ENCODE results near the gene GPR15LG. TPM values are rescaled to one million over a fixed set of nuclear protein-coding genes. Genes with fewer than 3 reads are reported as not detected.

Gene GPR15LG
- total RNA-seq, 4 donors from 2014 or later, result 10.3 to 25.8 (median 19.7) TPM

- no peak for TF ChIP-seq CTCF (IDR thresholded peaks at IDR 0.05)
- no peak overlapping the region for H3K4me3 ChIP-seq (ENCODE audit: low read depth, poor library complexity, severe bottlenecking)
- no peak for DNase-seq (ENCODE audit: low spot score in 2 of 2)
- intact Hi-C loops (cut with DNase I; ENCODE audit: low total_unique reads), result no loop called here
- 75 to 82% methylated on average over 4 of the region's 4 CpGs for WGBS, 2 donors
Observed at GRCh38 chr10:84217746-84218145, 44.1 kb downstream of the GPR15LG start.

- intact Hi-C loops (cut with DNase I; ENCODE audit: low total_unique reads), result no loop called here
- H3K4me3 ChIP-seq (ENCODE audit: low read depth, poor library complexity, severe bottlenecking), result no peak overlapping the region
- no peak for TF ChIP-seq POLR2A (IDR thresholded peaks at IDR 0.05)
- no peak for TF ChIP-seq CTCF (IDR thresholded peaks at IDR 0.05)
- WGBS, 2 donors, result 86 to 94% methylated on average over 7 to 8 of the region's 8 CpGs
- DNase-seq (ENCODE audit: low spot score in 2 of 2), result no peak
Observed at GRCh38 chr10:84221916-84222315, 48.3 kb downstream of the GPR15LG start.

GRCh38 chr10:84224411-84225028 is 50.9 kb downstream of the GPR15LG start:
- H3K4me3 ChIP-seq (ENCODE audit: low read depth, poor library complexity, severe bottlenecking), result no peak overlapping the region
- no peak for DNase-seq (ENCODE audit: low spot score in 2 of 2)
- intact Hi-C loops (cut with DNase I; ENCODE audit: low total_unique reads), result no loop called here
- WGBS, 2 donors, result 47% methylated on average over 6 of the region's 6 CpGs
- TF ChIP-seq CTCF (IDR thresholded peaks at IDR 0.05) (no peak), POLR2A (IDR thresholded peaks at IDR 0.05) (no peak)

GRCh38 chr10:84225427-84226173 is 52.0 kb downstream of the GPR15LG start, which contains the start of gene LRIT2:
Gene LRIT2 (minus strand): TSS chr10:84225544. CDS start chr10:84225520, 24 bp downstream.
- DNase-seq (ENCODE audit: low spot score in 2 of 2), result no peak
- intact Hi-C loops (cut with DNase I; ENCODE audit: low total_unique reads), result no loop called here
- WGBS, 2 donors, result 53 to 71% methylated on average over 6 of the region's 6 CpGs
- no peak for TF ChIP-seq CTCF (IDR thresholded peaks at IDR 0.05)
- TF ChIP-seq POLR2A (IDR thresholded peaks at IDR 0.05), result no peak
- no peak within 1 kb of the TSS for H3K4me3 ChIP-seq (ENCODE audit: low read depth, poor library complexity, severe bottlenecking)

GRCh38 chr10:84226616-84227015 is 53.0 kb downstream of the GPR15LG start:
- DNase-seq (ENCODE audit: low spot score in 2 of 2), result no peak
- intact Hi-C loops (cut with DNase I; ENCODE audit: low total_unique reads), result no loop called here
- 78 to 84% methylated on average over 3 of the region's 3 CpGs for WGBS, 2 donors
- TF ChIP-seq CTCF (IDR thresholded peaks at IDR 0.05), result no peak
- no peak for TF ChIP-seq POLR2A (IDR thresholded peaks at IDR 0.05)
- no peak overlapping the region for H3K4me3 ChIP-seq (ENCODE audit: low read depth, poor library complexity, severe bottlenecking)
